H9 (cell line): Measurements from ENCODE around the gene COP1. TPM values are rescaled to one million over a fixed set of nuclear protein-coding genes. Genes with fewer than 3 reads are reported as not detected.

Experiments
- DNase-seq: peaks from one replicate; pipeline ENCODE4 v3.0.0-alpha.2; 2017
- H2AFZ ChIP-seq: one replicate; pipeline ENCODE4 v1.6.1; 2013; ENCODE audit warnings: mild to moderate bottlenecking, low read length, control low read depth, moderate library complexity
- H2AK5ac ChIP-seq: 2 replicates; pipeline ENCODE4 v1.6.1; 2013; ENCODE audit warnings: low read length, control low read depth, mixed read lengths; ENCODE audit not compliant: insufficient read length
- H2BK120ac ChIP-seq: one replicate; pipeline ENCODE4 v1.6.1; 2013; ENCODE audit warnings: low read depth, mild to moderate bottlenecking, low read length, control low read depth, inconsistent platforms; ENCODE audit not compliant: poor library complexity, severe bottlenecking
- H2BK12ac ChIP-seq: 2 replicates; pipeline ENCODE4 v1.6.1; 2013; ENCODE audit warnings: low read length, control low read depth, mixed read lengths, low read depth; ENCODE audit not compliant: insufficient read length
- H2BK15ac ChIP-seq: 2 replicates; pipeline ENCODE4 v1.6.1; 2013; ENCODE audit warnings: low read depth, low read length, control low read depth
- H2BK20ac ChIP-seq: one replicate; pipeline ENCODE4 v1.6.1; 2013; ENCODE audit warnings: low read depth, mild to moderate bottlenecking, low read length, control low read depth, inconsistent platforms; ENCODE audit not compliant: poor library complexity, severe bottlenecking
- H2BK5ac ChIP-seq: 2 replicates; pipeline ENCODE4 v1.6.1; 2013; ENCODE audit warnings: low read length, control low read depth, mixed read lengths; ENCODE audit not compliant: insufficient read length
- H3K14ac ChIP-seq: 2 replicates; pipeline ENCODE4 v1.6.1; 2013; ENCODE audit warnings: low read length, control low read depth; ENCODE audit not compliant: insufficient read depth
- H3K18ac ChIP-seq: 2 replicates; pipeline ENCODE4 v1.6.1; 2013; ENCODE audit warnings: low read depth, mild to moderate bottlenecking, mixed read lengths, low read length, control low read depth; ENCODE audit not compliant: insufficient read length
- H3K23ac ChIP-seq: 2 replicates; pipeline ENCODE4 v1.6.1; 2013; ENCODE audit warnings: low read length, control low read depth, mixed read lengths, low read depth; ENCODE audit not compliant: insufficient read length
- H3K23me2 ChIP-seq: 2 replicates; pipeline ENCODE4 v1.6.1; 2013; ENCODE audit warnings: low read depth, mild to moderate bottlenecking, mixed read lengths, low read length, control low read depth; ENCODE audit not compliant: insufficient read length, poor library complexity, severe bottlenecking
- H3K27ac ChIP-seq: 2 replicates; pipeline ENCODE4 v1.5.1; 2013; ENCODE audit warnings: low read length, control low read depth, mixed read lengths, low read depth; ENCODE audit not compliant: insufficient read length
- H3K27me3 ChIP-seq: 2 replicates; pipeline ENCODE4 v1.6.1; 2013; ENCODE audit warnings: low read length, control low read depth, inconsistent platforms; ENCODE audit not compliant: insufficient read depth
- H3K4ac ChIP-seq: 2 replicates; pipeline ENCODE4 v1.6.1; 2013; ENCODE audit warnings: low read depth, mild to moderate bottlenecking, control low read depth, inconsistent platforms, low read length, moderate library complexity
- H3K4me1 ChIP-seq: 2 replicates; pipeline ENCODE4 v1.6.1; 2013; ENCODE audit warnings: low read length, control low read depth, inconsistent platforms; ENCODE audit not compliant: insufficient read depth
- H3K4me2 ChIP-seq: 2 replicates; pipeline ENCODE4 v1.6.1; 2013; ENCODE audit warnings: low read length, control low read depth, mixed read lengths; ENCODE audit not compliant: insufficient read length, insufficient read depth
- H3K56ac ChIP-seq: 2 replicates; pipeline ENCODE4 v1.6.1; 2013; ENCODE audit warnings: low read depth, mild to moderate bottlenecking, mixed read lengths, low read length, control low read depth; ENCODE audit not compliant: insufficient read length
- H3K79me1 ChIP-seq: 2 replicates; pipeline ENCODE4 v1.6.1; 2013; ENCODE audit warnings: low read depth, mild to moderate bottlenecking, moderate library complexity, low read length, control low read depth, inconsistent platforms; ENCODE audit not compliant: insufficient read depth, poor library complexity, severe bottlenecking
- H3K79me2 ChIP-seq: 2 replicates; pipeline ENCODE4 v1.6.1; 2013; ENCODE audit warnings: low read length, control low read depth, inconsistent platforms; ENCODE audit not compliant: insufficient read depth
- H3K9ac ChIP-seq: 2 replicates; pipeline ENCODE4 v1.6.1; 2013; ENCODE audit warnings: low read length, control low read depth, mixed read lengths; ENCODE audit not compliant: insufficient read length; ENCODE audit errors: extremely low read depth
- H3K9me3 ChIP-seq: one replicate; pipeline ENCODE4 v1.6.1; 2013; ENCODE audit warnings: low read depth, low read length, inconsistent platforms; ENCODE audit not compliant: control insufficient read depth
- H3T11ph ChIP-seq: one replicate; pipeline ENCODE4 v1.6.1; 2013; ENCODE audit warnings: mild to moderate bottlenecking, low read length, control low read depth, inconsistent platforms
- H4K20me1 ChIP-seq: one replicate; pipeline ENCODE4 v1.6.1; 2013; ENCODE audit not compliant: control insufficient read depth, insufficient read length, insufficient read depth
- H4K5ac ChIP-seq: 2 replicates; pipeline ENCODE4 v1.6.1; 2013; ENCODE audit warnings: low read depth, mild to moderate bottlenecking, mixed read lengths, low read length, control low read depth; ENCODE audit not compliant: insufficient read length
- H4K8ac ChIP-seq: replicated peaks from 2 replicates; pipeline ENCODE4 v1.6.1; 2013; ENCODE audit warnings: low read length, control low read depth, mixed read lengths, low read depth; ENCODE audit not compliant: insufficient read length
- H4K91ac ChIP-seq: 2 replicates; pipeline ENCODE4 v1.6.1; 2013; ENCODE audit warnings: low read depth, mild to moderate bottlenecking, moderate library complexity, mixed read lengths, low read length, control low read depth; ENCODE audit not compliant: insufficient read length
- H3K27ac Mint-ChIP-seq, 3 experiments: 2 replicates in 2 of 3; 3 replicates in 1 of 3; pipeline ENCODE4 v1.8.0; 2020 to 2021; ENCODE audit warnings: mixed read lengths in 3 of 3, mild to moderate bottlenecking in 1 of 3, moderate library complexity in 1 of 3
- H3K27me3 Mint-ChIP-seq: 2 replicates; pipeline ENCODE4 v1.8.0; 2021; ENCODE audit warnings: low read depth, mild to moderate bottlenecking, moderate library complexity, mixed read lengths
- H3K36me3 Mint-ChIP-seq, 3 experiments: 2 replicates in 2 of 3; 3 replicates in 1 of 3; pipeline ENCODE4 v1.8.0; 2020 to 2021; ENCODE audit warnings: low read depth in 3 of 3, mixed read lengths in 3 of 3; ENCODE audit not compliant: insufficient read depth in 1 of 3
- H3K4me1 Mint-ChIP-seq, 2 experiments: 2 replicates each; pipeline ENCODE4 v1.8.0; 2020; ENCODE audit warnings: mixed read lengths in 2 of 2
- H3K4me3 Mint-ChIP-seq, 2 experiments: 2 replicates in 1 of 2; 3 replicates in 1 of 2; pipeline ENCODE4 v1.8.0; 2020 to 2021; ENCODE audit warnings: mild to moderate bottlenecking in 2 of 2, mixed read lengths in 2 of 2, moderate library complexity in 1 of 2
- H3K9me3 Mint-ChIP-seq, 2 experiments: 2 replicates in 1 of 2; 3 replicates in 1 of 2; pipeline ENCODE4 v1.8.0; 2020; ENCODE audit warnings: mild to moderate bottlenecking in 2 of 2, mixed read lengths in 2 of 2, moderate library complexity in 1 of 2
- WGBS: extraction: QIAGEN DNeasy Blood & Tissue Kit; methylation state at CpG from one replicate; pipeline ENCODE4 v1.1.7; 2013; ENCODE audit warnings: missing lambda C conversion rate, low lambda C conversion rate, mixed read lengths; ENCODE audit not compliant: insufficient read length; ENCODE audit errors: extremely low coverage; 5-methylcytosine and 5-hydroxymethylcytosine counted together
- total RNA-seq: library from RNA; stranded (reverse); gene quantifications from 2 replicates; pipeline ENCODE4 v1.2.1, GENCODE V29; 2021
- TF ChIP-seq, protein P1 (sequence below): fragments of 200-600 bp; sonication (generic); conservative IDR thresholded peaks from 3 replicates; pipeline ENCODE4 v1.8.0; 2021; ENCODE audit warnings: antibody characterized with exemption, mild to moderate bottlenecking

The COP1 gene
- total RNA-seq, 1 experiment from 2014 or later, result 41.3 TPM

- Histone ChIP-seq H2BK20ac (no peak overlapping the region), H3K56ac (no peak overlapping the region), H3K79me1 (no peaks in the 10 kb centered on the region), H3K4me1 (no peaks in the 10 kb centered on the region), H3K18ac (no peak overlapping the region), H3K23me2 (no peaks in the 10 kb centered on the region), H3K23ac (no peak overlapping the region), H2BK5ac (no peak overlapping the region), H3K79me2 (no peaks in the 10 kb centered on the region), H2BK120ac (no peak overlapping the region), H3T11ph (no peak overlapping the region), H3K4ac (no peak overlapping the region), H2AFZ (no peak overlapping the region), H2AK5ac (no peak overlapping the region), H3K9me3 (no peaks in the 10 kb centered on the region), H4K8ac (no peak overlapping the region), H4K20me1 (no peaks in the 10 kb centered on the region), H4K91ac (no peak overlapping the region), H2BK15ac (no peak overlapping the region), H3K27ac (no peak overlapping the region), H3K9ac (no peak overlapping the region), H3K27me3 (no peaks in the 10 kb centered on the region), H3K4me2 (no peak overlapping the region), H3K14ac (no peak overlapping the region), H4K5ac (no peak overlapping the region), H2BK12ac (no peak overlapping the region)
- DNase-seq, result no peak
- Mint-ChIP-seq H3K36me3 (peaks cover 2 to 4% (median 4%) of the 10 kb centered on the region in 3 experiments; a peak in 4 of 7 replicates), H3K27me3 (no peaks in the 10 kb centered on the region), H3K9me3 (no peaks in the 10 kb centered on the region), H3K27ac (no peak overlapping the region), H3K4me1 (peaks cover 0 to 3% of the 10 kb centered on the region in 2 experiments; a peak in 2 of 4 replicates), H3K4me3 (no peak overlapping the region)
- WGBS, result no CpG with 5 or more reads among the region's 2 CpGs
- TF ChIP-seq, protein P1, sequence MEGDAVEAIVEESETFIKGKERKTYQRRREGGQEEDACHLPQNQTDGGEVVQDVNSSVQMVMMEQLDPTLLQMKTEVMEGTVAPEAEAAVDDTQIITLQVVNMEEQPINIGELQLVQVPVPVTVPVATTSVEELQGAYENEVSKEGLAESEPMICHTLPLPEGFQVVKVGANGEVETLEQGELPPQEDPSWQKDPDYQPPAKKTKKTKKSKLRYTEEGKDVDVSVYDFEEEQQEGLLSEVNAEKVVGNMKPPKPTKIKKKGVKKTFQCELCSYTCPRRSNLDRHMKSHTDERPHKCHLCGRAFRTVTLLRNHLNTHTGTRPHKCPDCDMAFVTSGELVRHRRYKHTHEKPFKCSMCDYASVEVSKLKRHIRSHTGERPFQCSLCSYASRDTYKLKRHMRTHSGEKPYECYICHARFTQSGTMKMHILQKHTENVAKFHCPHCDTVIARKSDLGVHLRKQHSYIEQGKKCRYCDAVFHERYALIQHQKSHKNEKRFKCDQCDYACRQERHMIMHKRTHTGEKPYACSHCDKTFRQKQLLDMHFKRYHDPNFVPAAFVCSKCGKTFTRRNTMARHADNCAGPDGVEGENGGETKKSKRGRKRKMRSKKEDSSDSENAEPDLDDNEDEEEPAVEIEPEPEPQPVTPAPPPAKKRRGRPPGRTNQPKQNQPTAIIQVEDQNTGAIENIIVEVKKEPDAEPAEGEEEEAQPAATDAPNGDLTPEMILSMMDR, result no peak
Observed at GRCh38 chr1:176134666-176135065, 72.4 kb downstream of the COP1 start.
